Astrocyte (in vitro differentiated cells and primary cell): ENCODE data around the gene VRK1. TPM values are rescaled to one million over a fixed set of nuclear protein-coding genes. Genes with fewer than 3 reads are reported as not detected.

Experiments
- DNase-seq: peaks from one replicate; pipeline ENCODE4 v3.0.0-alpha.2; 2010; ENCODE audit warnings: low read depth
- FAIRE-seq: peaks from 2 replicates; lab custom pipeline; 2011; peaks lifted over from hg19 to GRCh38; lab: Jason Lieb, UNC
- H2AFZ ChIP-seq: 2 replicates; pipeline ENCODE4 v1.6.0; 2012; ENCODE audit warnings: low read depth, low read length, inconsistent platforms
- H3K27ac ChIP-seq: 2 replicates; pipeline ENCODE4 v1.5.1; 2011; ENCODE audit warnings: low read depth, low read length, inconsistent platforms
- H3K27me3 ChIP-seq: 2 replicates; pipeline ENCODE4 v1.6.0; 2011; ENCODE audit warnings: low read length, inconsistent platforms; ENCODE audit not compliant: insufficient read depth
- H3K36me3 ChIP-seq: 2 replicates; pipeline ENCODE4 v1.5.1; 2011; ENCODE audit warnings: low read length, inconsistent platforms; ENCODE audit not compliant: insufficient read depth
- H3K4me1 ChIP-seq: 2 replicates; pipeline ENCODE4 v1.5.1; 2011; ENCODE audit warnings: low read length, inconsistent platforms; ENCODE audit not compliant: insufficient read depth
- H3K4me2 ChIP-seq: 2 replicates; pipeline ENCODE4 v1.6.0; 2012; ENCODE audit warnings: low read length, inconsistent platforms
- H3K4me3 ChIP-seq: 2 replicates; pipeline ENCODE4 v1.5.1; 2011; ENCODE audit warnings: low read depth, mild to moderate bottlenecking, low read length, inconsistent platforms; ENCODE audit not compliant: insufficient read depth
- H3K79me2 ChIP-seq: 2 replicates; pipeline ENCODE4 v1.6.0; 2012; ENCODE audit warnings: mild to moderate bottlenecking, low read length, inconsistent platforms; ENCODE audit not compliant: insufficient read depth
- H3K9ac ChIP-seq: 2 replicates; pipeline ENCODE4 v1.6.0; 2012; ENCODE audit warnings: mild to moderate bottlenecking, low read length, inconsistent platforms
- H3K9me3 ChIP-seq: 2 replicates; pipeline ENCODE4 v1.5.1; 2012; ENCODE audit warnings: low read depth, mild to moderate bottlenecking, low read length, inconsistent platforms; ENCODE audit not compliant: insufficient read depth
- H4K20me1 ChIP-seq: 2 replicates; pipeline ENCODE4 v1.6.0; 2012; ENCODE audit warnings: low read length, inconsistent platforms; ENCODE audit not compliant: insufficient read depth
- H3K27ac Mint-ChIP-seq: one replicate; pipeline ENCODE4 v1.8.0; 2021; ENCODE audit warnings: mild to moderate bottlenecking, mixed read lengths; ENCODE audit not compliant: unreplicated experiment
- H3K27me3 Mint-ChIP-seq: one replicate; pipeline ENCODE4 v1.8.0; 2021; ENCODE audit warnings: low read depth, mixed read lengths; ENCODE audit not compliant: unreplicated experiment
- H3K36me3 Mint-ChIP-seq: one replicate; pipeline ENCODE4 v1.8.0; 2021; ENCODE audit warnings: low read depth, mixed read lengths; ENCODE audit not compliant: unreplicated experiment
- H3K4me1 Mint-ChIP-seq: one replicate; pipeline ENCODE4 v1.8.0; 2021; ENCODE audit warnings: low read depth, mixed read lengths; ENCODE audit not compliant: unreplicated experiment
- H3K4me3 Mint-ChIP-seq: one replicate; pipeline ENCODE4 v1.8.0; 2021; ENCODE audit warnings: mild to moderate bottlenecking, moderate library complexity, mixed read lengths; ENCODE audit not compliant: unreplicated experiment
- H3K9me3 Mint-ChIP-seq: one replicate; pipeline ENCODE4 v1.8.0; 2021; ENCODE audit warnings: mild to moderate bottlenecking, mixed read lengths; ENCODE audit not compliant: unreplicated experiment
- CTCF ChIP-seq: IDR thresholded peaks from 2 replicates; pipeline ENCODE4 v1.5.1; 2011; ENCODE audit warnings: low read depth, mild to moderate bottlenecking, inconsistent platforms, low read length, moderate library complexity; ENCODE audit not compliant: insufficient read depth
- EZH2 ChIP-seq: IDR thresholded peaks from 2 replicates; pipeline ENCODE4 v1.6.1; 2012; ENCODE audit warnings: mild to moderate bottlenecking, low read length, inconsistent platforms; ENCODE audit not compliant: insufficient read depth
- total RNA-seq: library from RNA; stranded (reverse); gene quantifications from 2 replicates; pipeline ENCODE4 v1.2.1, GENCODE V29; 2021

The VRK1 gene
- total RNA-seq, 1 donor from 2014 or later = 11.6 TPM

DNA sequence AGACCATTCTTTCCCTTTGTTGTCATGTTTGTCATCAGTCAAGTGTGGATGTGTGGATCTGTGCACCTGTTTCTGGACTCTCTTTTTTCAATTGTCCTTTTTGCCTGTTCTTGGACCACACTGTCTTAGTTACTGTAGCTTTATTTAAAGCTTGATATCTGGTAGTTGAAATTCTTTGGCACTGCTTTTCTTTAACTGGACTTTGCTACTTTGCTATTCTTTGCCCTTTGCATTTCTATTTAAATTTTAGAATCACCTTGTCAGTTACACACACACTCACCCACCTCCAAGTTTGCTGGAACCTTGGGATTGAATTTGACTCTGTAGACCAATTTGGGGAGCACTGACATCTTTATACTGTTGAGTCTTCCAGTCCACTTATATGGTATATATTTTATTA, 61.5 kb downstream of the VRK1 start:
- DNase-seq (no peak), FAIRE-seq (no peak)
- no peaks in the 10 kb centered on the region for H3K27me3 ChIP-seq
- no peak overlapping the region for H3K4me3 Mint-ChIP-seq
- no peaks in the 10 kb centered on the region for H3K9me3 Mint-ChIP-seq
- no peaks in the 10 kb centered on the region for H3K36me3 Mint-ChIP-seq
- TF ChIP-seq EZH2 = no peak
- no peak for TF ChIP-seq CTCF
- no peaks in the 10 kb centered on the region for H3K36me3 ChIP-seq
- no peaks in the 10 kb centered on the region for H3K4me1 ChIP-seq
- peaks cover 3% of the 10 kb centered on the region for H4K20me1 ChIP-seq
- H3K4me1 Mint-ChIP-seq = peaks cover 8% of the 10 kb centered on the region
- no peak overlapping the region for H3K4me3 ChIP-seq
- H3K9me3 ChIP-seq = no peaks in the 10 kb centered on the region
- H3K79me2 ChIP-seq = no peaks in the 10 kb centered on the region
- H3K27me3 Mint-ChIP-seq = no peaks in the 10 kb centered on the region
- no peak overlapping the region for H3K4me2 ChIP-seq
- no peak overlapping the region for H3K9ac ChIP-seq
- no peak overlapping the region for H3K27ac Mint-ChIP-seq
- no peak overlapping the region for H2AFZ ChIP-seq
- no peak overlapping the region for H3K27ac ChIP-seq

GRCh38 chr14:96861568-96862310, 64.6 kb downstream of the VRK1 start:
- Histone ChIP-seq H3K27me3 (no peaks in the 10 kb centered on the region), H3K27ac (no peak overlapping the region), H3K79me2 (no peaks in the 10 kb centered on the region), H3K4me1 (no peaks in the 10 kb centered on the region), H3K4me2 (no peak overlapping the region), H3K36me3 (peaks cover 5% of the 10 kb centered on the region), H3K4me3 (no peak overlapping the region), H4K20me1 (peaks cover 3% of the 10 kb centered on the region), H3K9ac (no peak overlapping the region), H3K9me3 (no peaks in the 10 kb centered on the region), H2AFZ (no peak overlapping the region)
- Mint-ChIP-seq H3K27ac (peak overlapping the region; percentile 14), H3K4me1 (peaks cover 8% of the 10 kb centered on the region), H3K27me3 (no peaks in the 10 kb centered on the region), H3K36me3 (no peaks in the 10 kb centered on the region), H3K4me3 (no peak overlapping the region), H3K9me3 (no peaks in the 10 kb centered on the region)
- no peak for DNase-seq
- no peak for FAIRE-seq
- TF ChIP-seq EZH2 (no peak), CTCF (no peak)

DNA sequence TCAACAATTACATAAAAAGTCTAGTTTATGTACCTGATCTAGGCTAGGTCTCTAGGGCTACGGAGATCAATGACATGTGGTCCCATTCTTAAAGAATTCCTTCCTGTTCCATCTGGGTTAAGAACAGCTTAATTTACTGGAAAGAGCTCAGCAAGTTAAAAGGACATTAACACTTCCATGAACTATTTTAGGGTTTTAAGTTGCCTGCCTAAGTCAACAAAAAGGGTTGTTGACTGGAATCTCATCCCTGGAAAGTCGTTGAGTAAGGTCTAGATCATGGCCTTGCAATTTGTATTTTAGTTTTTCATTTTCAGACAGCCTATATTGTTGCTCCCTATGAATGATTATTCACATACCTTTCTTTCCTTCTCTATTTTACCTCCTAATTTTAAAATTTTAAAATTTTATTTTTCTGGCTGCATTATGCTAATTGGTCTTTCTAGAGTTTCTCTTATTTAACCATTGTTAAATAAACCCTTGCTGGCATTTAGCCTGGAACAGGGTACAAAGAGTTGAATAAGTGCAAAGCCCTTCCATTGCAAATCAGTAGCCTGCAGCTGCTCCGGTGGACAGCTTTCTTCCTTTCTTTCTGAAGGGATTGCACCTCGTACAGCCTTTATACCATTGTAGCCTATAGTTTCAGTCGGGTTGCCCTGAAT, 66.3 kb downstream of the VRK1 start:
- H3K9me3 ChIP-seq = no peaks in the 10 kb centered on the region
- no peak overlapping the region for H3K4me3 ChIP-seq
- H3K4me1 ChIP-seq = no peaks in the 10 kb centered on the region
- no peaks in the 10 kb centered on the region for H3K79me2 ChIP-seq
- TF ChIP-seq CTCF (no peak), EZH2 (no peak)
- H3K4me3 Mint-ChIP-seq = no peak overlapping the region
- H3K27ac Mint-ChIP-seq = no peak overlapping the region
- H2AFZ ChIP-seq = no peak overlapping the region
- H3K9ac ChIP-seq = no peak overlapping the region
- no peaks in the 10 kb centered on the region for H3K27me3 ChIP-seq
- no peak overlapping the region for H3K27ac ChIP-seq
- H3K36me3 ChIP-seq = peaks cover 5% of the 10 kb centered on the region
- H3K27me3 Mint-ChIP-seq = no peaks in the 10 kb centered on the region
- H4K20me1 ChIP-seq = peaks cover 3% of the 10 kb centered on the region
- H3K4me2 ChIP-seq = no peak overlapping the region
- no peak for FAIRE-seq
- H3K9me3 Mint-ChIP-seq = no peaks in the 10 kb centered on the region
- H3K4me1 Mint-ChIP-seq = peaks cover 8% of the 10 kb centered on the region
- no peak for DNase-seq
- no peaks in the 10 kb centered on the region for H3K36me3 Mint-ChIP-seq
